Fibroblast of gingiva (primary cell): ENCODE results near the gene SAPCD2.
"Not testable (repeated sequence)": the region's sequence is repeated elsewhere in the genome, so short reads cannot be mapped to it uniquely, and the experiment has no call there.

Experiments used
- DNase-seq: peaks from one replicate; pipeline ENCODE4 v3.0.0-alpha.2; 2011; ENCODE audit warnings: low read depth

Gene SAPCD2, protein sequence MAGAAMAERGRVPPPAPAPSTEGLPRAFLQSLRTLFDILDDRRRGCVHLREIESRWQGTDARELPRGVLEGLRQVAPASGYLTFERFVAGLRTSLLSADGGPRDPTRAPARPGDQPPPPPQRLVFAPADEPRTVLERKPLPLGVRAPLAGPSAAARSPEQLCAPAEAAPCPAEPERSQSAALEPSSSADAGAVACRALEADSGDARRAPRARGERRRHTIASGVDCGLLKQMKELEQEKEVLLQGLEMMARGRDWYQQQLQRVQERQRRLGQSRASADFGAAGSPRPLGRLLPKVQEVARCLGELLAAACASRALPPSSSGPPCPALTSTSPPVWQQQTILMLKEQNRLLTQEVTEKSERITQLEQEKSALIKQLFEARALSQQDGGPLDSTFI

DNA sequence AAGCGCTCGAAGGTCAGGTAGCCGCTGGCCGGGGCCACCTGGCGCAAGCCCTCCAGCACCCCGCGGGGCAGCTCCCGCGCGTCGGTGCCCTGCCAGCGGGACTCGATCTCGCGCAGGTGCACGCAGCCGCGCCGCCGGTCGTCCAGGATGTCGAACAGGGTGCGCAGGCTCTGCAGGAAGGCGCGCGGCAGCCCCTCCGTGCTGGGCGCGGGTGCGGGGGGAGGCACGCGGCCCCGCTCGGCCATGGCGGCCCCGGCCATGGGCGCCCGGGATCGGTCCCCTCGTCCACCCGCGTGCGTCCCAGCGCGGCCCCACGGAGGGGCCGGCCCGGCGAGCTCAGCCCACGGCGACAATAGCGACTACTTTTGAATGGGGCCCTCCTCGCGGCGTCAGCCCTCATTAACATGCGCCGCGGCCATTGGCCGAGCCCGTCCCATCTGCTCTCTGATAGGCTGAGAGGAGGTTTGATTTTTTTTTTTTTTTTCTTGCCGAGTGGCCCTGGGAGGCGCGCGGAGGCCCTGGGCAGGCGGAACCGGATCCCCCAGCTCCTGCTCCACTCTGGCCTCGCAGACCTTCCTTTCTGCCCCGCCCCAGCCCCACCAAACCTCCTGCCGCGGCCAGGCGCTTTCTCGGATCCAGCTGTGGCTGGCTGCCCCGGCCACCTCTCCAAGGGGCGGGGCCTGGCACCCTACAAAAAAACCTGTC, at the start of gene SAPCD2:
Gene SAPCD2, minus strand, starts transcription at position 357 of the 705 bp plus-strand sequence. Its CDS starts 97 bp downstream, at position 260.
- peak; percentile 75 for DNase-seq

DNA sequence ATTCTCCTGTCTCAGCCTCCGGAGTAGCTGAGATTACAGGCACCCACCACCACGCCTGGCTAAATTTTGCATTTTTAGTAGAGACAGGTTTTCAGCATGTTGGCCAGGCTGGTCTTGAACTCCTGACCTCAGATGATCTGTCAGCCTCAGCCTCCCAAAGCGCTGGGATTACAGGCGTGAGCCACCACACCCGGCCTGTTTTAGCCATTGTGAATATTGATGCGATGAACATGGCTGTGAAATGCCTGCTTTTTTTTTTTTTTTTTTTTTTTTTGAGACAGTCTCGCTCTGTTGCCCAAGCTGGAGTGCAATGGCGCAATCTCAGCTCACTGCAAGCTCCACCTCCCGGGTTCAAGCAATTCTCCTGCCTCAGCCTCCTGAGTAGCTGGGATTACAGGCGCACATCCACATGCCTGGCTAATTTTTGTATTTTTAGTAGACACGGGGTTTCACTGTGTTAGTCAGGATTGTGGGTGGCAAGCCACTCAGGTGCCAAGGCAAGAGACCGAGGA, 47.8 kb upstream of the SAPCD2 start:
- not testable (repeated sequence) for DNase-seq

DNA sequence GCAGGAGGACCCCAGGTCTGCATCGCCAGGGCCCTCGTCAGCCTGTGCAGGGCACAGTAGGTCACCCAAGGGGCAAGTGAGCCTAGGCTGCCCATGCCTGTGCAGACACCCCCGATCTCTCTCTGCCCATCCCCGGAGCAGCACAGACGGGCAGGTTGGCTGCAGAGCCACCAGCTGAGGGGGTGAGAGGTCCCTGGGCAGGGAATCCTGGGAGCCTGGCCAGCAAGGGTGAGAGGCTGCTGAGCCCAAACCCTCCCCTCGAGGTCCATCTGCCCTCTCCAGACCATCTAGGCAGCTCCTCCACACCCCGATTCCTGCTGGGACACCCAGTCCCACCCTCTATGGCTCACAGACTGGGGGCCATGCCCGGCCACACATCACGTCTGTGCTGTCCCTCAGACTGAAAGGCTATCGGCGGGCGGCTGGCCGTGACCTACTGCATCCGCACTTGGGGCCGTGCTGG, 46.9 kb upstream of the SAPCD2 start:
- no peak for DNase-seq

DNA sequence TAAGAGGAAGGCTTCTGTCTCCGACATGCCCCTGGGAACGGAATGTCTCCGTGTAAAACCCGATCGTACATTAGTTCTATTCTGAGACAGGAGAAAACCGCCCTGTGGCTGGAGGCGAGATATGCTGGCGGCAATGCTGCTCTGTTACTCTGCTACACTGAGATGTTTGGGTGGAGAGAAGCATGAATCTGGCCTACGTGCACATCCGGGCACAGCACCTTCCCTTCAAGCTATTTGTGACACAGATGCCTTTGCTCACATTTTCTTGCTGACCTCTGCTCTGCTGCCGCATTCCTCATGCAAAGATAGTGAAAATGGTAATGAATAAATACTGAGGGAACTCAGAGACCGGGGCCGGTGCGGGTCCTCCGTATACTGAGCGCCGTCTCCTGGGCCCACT, 46.4 kb upstream of the SAPCD2 start:
- no peak for DNase-seq

DNA sequence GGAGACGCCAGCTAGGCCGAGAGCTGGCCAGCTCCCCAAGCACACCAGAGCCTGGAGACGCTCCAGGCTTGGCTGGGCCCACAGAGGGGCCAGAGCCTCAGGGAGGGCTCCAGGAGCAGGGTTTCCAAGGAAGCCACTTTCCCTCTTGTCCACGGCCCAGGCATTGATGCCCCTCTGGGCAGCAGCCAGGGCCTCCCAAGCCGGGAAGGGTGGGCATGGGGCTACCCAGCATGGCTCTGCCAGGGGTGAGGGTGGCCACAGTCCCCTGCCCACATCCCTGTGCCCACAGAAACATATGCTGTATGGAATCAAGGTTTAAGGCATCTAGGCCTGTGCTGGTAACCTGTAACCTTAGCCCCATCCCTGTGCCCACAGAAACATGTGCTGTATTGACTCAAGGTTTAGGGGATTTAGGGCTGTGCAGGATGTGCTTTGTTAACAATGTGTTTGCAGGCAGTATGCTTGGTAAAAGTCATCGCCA, 45.7 kb upstream of the SAPCD2 start:
- no peak for DNase-seq

DNA sequence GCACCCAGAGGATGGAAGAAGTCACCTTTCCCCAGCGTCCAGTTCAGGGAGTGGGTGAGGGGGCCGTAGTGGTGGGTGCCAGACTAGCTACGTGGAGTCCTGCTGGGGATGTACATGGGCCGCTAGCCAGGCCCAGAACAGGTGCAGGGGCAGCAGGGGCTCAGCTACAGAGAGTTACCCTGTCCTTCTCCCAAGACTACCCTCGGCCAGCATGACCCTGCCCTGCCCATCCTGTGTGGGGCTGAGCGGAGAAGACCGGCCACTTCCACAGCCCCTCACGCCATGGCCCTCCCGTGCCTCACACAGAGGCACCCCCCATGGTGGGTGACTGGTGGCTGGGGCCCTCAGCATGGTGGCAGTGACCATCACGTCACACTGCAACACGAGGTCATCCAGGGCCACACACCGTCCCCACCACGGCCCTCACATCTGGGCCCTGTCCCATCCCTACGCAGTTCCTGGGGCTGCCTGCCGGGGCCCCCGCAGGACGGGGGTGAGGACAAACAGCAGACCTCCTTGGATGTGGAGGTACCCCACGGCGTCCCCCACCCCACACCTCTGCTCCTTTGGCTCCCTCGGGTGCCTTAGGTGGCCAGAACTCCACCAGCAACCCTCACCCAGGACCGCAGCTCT, 45.2 kb upstream of the SAPCD2 start:
- DNase-seq = no peak

DNA sequence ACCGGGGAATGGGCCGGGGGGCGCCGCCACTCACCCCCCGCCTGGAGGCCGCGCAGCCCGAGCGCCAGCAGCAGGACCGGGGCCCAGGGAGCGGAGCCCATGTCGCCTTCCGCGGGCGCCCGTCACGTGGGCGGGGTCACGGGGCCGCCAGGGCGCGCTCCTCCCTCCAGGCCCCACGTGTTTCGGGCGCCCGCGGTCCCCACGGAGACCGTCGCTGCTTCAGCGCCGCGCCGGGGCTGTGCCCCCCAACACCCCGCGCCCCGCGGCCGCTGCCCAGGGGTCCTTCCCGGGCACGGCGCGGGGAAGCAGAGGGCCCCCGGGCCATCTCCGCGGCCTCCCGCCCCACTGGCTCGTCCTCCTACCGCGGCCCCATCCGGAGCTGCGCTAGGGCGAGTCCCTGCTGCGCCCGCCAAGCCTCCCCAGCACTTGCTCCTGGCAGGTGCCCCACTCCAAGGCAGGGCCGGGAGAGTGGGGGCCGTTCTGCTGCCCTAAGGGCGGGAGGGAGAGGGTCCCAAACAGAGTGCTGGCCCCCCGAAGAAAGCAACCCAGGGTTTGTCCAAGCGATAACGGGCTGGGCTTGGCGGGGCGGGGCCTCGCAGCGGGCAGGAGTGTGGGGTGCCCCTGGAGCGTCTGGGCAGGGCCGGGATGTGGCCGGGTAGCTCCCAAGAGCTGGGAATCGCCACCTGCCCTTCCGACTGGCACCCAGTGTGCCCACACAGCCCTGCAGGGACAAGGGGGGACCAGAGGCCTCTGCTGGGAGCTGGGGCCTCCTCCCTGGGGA, 44.4 kb upstream of the SAPCD2 start, which contains the start of gene DPP7:
Gene DPP7, minus strand, starts transcription at position 121 of the 781 bp plus-strand sequence. Its CDS starts 20 bp downstream, at position 101.
- peak; percentile 50 for DNase-seq

DNA sequence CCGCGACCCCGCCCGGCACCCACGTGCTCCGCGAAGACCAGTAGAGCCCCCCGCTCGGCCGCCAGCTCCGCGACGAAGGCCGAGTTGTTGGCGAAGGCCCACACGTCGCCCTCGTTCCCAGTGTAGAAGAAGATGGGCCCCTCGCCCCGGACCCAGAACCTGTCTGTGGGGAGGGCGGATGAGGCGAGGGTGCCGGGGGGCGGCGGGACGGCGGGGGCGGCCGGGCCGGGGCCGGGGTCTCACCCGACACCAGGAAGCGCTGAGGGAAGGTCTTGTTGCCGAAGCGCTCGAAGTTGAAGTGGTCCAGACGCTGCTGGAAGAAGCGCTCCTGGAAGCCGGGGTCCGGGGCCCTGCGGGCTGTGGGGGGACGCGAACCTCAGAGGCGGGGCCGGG, 43.9 kb upstream of the SAPCD2 start:
- no peak for DNase-seq

DNA sequence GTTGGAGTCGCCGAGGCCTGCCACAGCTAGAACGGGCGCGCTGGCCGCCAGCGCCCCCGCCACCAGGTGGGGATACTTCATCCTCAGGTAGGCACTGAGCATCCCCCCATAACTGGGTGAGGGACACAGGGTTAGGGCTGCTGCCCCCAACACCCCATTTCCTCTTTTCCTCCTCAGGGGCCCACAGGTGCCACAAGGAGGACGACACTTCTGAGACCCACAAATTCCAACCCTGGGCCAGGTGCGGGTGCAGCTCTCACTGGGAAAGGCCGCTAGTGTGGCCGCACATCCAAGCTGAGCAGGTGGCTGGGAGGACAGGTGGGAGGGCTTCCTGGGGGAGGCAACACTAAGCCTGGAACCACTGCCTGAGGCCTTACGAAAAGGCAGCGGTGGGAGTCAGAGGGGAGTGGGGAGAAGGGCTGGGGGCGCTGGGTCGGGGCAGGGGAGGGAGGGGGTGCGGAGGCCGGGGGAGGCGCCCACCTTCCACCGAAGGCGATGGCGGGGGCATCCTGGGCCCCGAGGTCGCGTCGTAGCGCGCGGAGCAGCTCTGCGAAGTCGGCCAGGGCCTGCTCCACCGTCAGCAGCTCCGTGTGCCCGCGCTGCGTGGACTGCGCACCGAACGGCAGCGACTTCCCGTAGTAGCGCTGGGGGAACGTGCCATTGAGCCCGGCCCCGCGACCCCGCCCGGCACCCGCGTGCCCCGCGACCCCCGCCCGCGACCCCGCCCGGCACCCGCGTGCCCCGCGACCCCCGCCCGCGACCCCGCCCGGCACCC, 43.2 kb upstream of the SAPCD2 start:
- no peak for DNase-seq

DNA sequence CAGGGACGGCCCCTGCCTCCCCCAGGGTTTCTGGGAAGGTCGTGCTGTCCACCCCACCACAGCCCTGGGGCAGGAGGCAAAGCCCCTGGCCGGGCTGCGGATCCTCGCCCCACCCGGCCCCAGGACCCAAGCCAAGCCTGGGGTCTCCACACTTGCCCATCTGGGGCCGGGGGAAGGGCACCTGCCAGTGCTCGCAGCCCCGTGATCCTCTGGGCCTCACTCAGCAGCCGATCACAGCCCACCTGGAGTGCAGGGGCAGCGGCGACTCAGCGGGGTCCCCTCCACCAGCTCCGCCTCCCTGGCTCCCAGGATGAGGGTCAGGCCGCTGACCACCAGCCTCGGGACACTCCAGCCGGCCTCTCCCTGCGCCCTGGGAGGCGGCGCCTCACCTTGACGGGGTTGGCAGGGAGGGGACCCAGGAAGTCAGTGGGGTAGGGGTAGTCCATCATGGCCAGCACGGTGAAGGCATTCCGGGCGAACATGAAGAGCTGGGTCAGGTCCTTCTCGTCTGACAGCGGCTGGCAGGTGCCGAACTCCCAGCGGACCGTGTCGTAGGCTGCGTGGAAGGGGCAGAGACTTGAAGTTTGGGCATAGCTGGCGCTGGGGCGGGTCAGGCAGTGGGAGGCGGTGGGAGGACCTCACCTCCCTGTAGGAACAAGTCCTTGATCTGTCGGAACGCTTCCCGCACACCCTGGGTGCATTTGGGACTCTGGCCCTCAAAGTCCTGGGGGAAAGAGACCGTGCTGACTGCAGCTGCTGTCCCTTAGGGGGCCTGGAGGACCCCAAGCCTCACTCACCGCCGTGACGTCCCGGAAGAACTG, 42.4 kb upstream of the SAPCD2 start:
- no peak for DNase-seq

DNA sequence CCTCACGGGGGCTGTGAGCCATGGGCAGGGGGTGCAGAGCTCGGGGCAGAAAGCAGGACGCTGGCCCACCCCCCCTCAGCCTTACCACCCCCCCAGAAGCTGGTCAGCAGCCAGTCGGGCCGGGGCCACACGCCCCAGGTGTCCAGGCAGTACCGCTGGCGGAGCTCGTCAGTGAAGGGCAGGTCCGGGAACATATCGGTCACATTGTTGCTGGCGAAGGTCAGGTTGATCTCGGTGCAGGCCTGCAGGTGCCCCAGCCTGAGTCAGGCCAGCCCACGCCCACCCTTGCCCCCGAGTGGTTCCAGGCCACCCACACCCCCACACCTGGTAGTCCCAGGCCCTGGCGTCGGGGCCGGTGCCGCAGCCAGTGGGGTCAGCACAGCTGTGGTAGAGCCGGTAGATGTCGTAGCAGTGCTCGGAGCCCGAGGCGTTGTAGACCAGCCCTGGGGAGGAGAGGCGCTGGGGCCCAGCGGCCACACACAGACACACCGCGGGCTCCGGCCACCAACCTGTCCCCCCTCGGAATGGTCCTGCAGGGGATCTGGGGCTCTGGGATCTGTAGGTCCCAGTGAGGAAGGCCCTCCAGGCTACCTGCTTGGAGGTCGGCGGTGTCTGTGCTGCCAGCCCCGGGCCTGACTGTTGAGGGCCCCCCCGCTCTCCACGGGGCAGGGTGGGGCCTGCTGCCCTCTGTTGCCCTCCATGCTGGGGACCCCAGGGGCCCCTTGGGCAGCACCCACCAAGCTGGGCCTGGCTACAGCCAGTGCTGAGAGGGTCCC, 41.6 kb upstream of the SAPCD2 start:
- no peak for DNase-seq

DNA sequence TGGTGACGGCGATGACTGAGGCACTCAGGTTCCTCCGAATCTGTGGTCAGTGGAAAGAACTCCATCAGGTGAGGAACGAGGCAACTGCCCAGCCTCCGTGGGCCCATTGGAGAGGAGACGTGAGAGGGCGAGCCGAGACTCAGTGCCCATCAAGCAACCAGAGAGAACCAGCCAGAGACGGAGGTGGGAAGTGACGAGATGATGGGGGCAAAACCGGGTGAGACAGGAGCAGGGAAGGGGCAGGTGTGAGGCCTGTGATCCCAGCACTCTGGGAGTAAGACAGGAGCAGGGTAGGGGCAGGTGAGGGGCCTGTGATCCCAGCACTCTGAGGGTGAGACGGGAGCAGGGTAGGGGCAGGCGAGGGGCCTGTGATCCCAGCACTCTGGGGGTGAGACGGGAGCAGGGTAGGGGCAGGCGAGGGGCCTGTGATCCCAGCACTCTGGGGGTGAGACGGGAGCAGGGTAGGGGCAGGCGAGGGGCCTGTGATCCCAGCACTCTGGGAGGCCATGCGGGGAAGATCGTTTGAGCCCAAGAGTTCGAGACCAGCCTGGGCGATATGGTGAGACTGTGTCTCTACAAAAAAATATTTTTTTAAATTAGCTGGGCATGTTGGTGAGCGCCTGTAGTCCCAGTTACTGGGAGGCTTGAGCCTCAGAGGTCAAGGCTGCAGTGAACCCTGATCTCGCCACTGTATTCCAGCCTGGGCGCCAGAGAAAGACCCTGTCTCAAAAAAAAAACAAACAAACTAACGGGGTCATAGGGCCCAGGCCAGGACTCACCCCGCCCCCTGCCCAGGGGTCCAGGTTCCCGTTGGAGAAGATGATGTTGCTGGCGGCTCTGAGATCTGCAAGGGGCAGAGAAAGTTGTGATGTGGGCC, 40.8 kb upstream of the SAPCD2 start:
- DNase-seq = no peak

DNA sequence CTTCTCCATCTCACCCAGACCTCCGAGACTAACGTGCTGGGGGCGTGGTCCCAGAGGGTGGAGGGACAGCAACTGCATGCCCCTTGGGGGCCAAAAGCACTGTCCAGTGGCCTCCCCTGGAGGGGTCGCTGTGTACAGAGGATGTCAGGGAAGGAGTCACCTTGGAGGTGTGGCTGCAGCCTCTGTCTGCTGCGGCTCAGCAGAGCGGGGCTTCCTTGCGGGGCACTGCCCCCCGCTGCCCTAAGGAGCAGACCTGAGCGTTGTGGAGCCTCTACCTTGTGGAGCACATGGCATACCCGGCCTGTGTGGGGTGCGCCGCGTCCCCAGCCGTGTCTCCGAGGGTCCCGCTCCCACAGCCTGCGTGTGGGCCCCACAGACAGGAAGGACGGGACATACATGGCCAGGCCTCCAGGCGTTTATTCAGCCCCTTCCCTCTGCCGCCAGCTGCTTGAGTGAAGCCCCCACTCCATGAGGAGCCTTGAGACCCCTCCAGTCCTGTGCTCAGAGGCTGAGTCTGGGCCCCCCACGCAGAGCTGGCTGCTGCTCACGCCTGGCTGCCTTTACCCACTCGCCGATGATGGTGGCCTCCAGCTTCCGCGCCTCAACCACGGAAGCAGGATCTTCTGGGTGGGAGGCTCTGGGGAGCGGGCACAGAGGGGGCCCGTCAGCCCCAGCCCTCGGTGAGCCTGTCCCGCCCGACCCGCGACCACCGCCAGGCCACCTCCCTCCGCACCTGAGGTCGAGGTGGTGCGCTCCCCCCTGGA, 40.0 kb upstream of the SAPCD2 start:
- no peak for DNase-seq

DNA sequence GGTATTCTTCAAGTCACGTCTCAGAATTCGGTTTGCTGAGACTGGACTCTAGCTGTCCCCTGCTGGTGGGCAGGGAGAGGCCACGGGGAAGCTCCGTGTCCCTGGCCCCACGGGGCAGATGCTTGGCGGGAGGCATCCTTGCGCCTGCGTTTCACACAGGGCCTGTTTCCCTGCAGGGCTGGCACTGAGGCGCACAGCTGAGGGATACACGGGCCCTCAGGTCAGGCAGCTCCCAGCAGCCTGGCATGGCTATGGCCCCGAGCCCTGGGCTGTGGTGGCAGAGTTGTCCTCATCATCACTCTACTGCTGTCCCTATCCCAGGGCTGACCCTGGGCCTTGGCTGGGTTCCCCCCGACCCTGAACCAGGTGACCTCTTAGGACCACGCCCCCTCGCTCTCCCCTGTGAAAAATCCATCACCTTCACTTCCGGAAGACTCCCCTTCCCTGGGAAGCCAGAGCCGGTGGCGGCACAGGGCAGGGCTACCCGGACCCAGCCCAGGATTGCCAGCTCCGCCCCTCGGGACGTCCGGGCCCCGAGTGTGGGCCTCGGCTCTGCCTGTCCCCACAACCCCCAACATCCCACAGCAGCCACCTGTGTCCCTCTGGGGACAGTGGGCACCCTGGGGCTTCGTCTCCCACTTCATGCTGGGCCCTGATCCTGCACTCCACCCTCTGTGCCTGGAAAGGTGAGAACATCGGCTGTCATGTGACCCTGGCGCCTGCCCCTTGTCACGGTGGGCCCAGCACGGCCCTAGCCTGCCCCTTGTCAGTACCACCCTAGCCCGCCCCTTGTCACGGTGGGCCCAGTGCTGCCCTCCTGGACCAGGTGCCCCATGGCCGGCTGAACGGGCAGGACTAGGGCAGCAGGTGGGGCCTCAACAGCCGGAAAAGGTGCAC, 39.1 kb upstream of the SAPCD2 start:
- DNase-seq = no peak

DNA sequence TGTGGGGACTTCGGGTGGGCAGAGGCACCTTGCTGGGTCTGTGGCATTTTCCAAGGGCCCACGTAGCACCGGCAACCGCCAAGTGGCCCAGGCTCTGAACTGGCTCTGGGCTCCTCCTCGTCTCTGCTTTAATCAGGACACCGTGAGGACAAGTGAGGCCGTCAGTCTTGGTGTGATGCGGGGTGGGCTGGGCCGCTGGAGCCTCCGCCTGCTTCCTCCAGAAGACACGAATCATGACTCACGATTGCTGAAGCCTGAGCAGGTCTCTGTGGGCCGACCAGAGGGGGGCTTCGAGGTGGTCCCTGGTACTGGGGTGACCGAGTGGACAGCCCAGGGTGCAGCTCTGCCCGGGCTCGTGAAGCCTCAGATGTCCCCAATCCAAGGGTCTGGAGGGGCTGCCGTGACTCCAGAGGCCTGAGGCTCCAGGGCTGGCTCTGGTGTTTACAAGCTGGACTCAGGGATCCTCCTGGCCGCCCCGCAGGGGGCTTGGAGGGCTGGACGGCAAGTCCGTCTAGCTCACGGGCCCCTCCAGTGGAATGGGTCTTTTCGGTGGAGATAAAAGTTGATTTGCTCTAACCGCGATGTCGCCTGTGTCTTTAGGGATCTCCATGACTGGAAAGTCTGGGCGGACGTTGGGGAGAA, 38.4 kb upstream of the SAPCD2 start:
- DNase-seq = no peak

DNA sequence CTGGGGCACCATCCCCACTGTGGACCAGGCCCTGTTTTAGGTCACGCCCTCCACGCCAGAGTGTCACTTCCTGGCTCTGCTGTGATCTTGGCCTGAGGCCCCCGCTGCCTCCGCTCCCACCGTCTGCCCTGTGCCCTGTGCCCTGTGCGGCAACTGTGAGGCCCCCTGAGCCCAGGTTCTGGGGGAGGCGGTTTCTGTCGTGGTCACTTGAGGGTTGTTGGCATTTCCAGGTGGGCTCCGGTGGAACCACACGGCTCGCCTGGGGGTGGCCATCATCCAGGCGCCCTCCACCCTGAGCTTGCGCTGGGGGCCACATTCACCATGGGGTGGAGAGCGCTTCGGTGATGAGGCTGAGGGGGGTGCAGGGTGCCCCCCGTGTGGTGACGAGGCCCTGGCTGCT, 37.6 kb upstream of the SAPCD2 start:
- no peak for DNase-seq
